MG63 (cell line): ENCODE measurements around the gene NPY. TPM values are rescaled to one million over a fixed set of nuclear protein-coding genes. Genes with fewer than 3 reads are reported as not detected.

ENCODE experiments used
- DNase-seq: peaks from one replicate; pipeline ENCODE4 v3.0.0-alpha.2; 2020
- H3K27me3 ChIP-seq: fragments of 250-450 bp; sonication (Bioruptor Pico); 2 replicates; pipeline ENCODE4 v1.5.1; 2020; ENCODE audit warnings: mild to moderate bottlenecking, moderate library complexity
- H3K36me3 ChIP-seq: fragments of 250-450 bp; sonication (Bioruptor Pico); 2 replicates; pipeline ENCODE4 v1.5.1; 2020; ENCODE audit warnings: mild to moderate bottlenecking, moderate library complexity
- H3K4me3 ChIP-seq: fragments of 250-450 bp; sonication (Bioruptor Pico); 2 replicates; pipeline ENCODE4 v1.5.1; 2020; ENCODE audit warnings: mild to moderate bottlenecking, moderate library complexity
- H3K9me3 ChIP-seq: fragments of 250-450 bp; sonication (Bioruptor Pico); 2 replicates; pipeline ENCODE4 v1.5.1; 2020; ENCODE audit warnings: mild to moderate bottlenecking, moderate library complexity
- total RNA-seq: library from RNA; depleted of rRNA; stranded (reverse); fragments of >200 nt; shearing (Covaris generic); gene quantifications from 2 replicates; pipeline ENCODE4 v1.2.3, GENCODE V29; 2014; ENCODE audit warnings: low replicate concordance

The NPY gene
- total RNA-seq, 1 experiment from 2014 or later, result not detected

GRCh38 chr7:24340727-24341126 is 56.7 kb downstream of the NPY start:
- H3K27me3 ChIP-seq, result no peaks in the 10 kb centered on the region
- H3K4me3 ChIP-seq, result no peak overlapping the region
- H3K9me3 ChIP-seq, result no peaks in the 10 kb centered on the region
- DNase-seq, result no peak
- no peaks in the 10 kb centered on the region for H3K36me3 ChIP-seq
